ENCODE results near the gene KRTAP12-4. TPM values are rescaled to one million over a fixed set of nuclear protein-coding genes. Genes with fewer than 3 reads are reported as not detected.

The KRTAP12-4 gene
- total and polyA plus RNA-seq, 2 experiments from 2014 or later = not detected

DNA sequence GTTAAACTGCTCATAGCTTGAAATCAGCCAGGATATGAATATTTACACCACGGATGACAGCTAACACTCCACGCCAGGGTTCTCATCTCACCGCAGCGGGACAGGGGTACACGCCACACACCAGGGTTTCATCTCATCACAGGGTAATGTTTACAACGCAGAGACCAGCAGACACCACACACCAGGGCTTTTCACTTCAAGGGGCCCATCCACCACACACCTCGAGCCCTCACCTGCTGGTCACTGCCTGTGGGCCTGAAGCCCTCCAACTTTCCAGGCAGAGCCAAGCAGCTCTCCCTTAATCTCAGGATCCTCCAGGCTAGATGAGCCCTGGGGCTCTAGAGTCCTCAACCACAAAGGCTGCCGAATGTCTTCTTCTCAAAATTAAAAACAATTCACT, 41.2 kb upstream of the KRTAP12-4 start:
- H3K4me1 ChIP-seq (ENCODE audit: insufficient read depth) = no peaks in the 10 kb centered on the region
- peaks cover 45% of the 10 kb centered on the region for H3K27me3 ChIP-seq (replicated peaks; ENCODE audit: insufficient read depth)
- H3K9ac ChIP-seq = no peak overlapping the region
- 39 to 43% methylated on average over 8 of the region's 8 CpGs for WGBS, 2 experiments (ENCODE audit: low coverage in 1 of 2, low lambda C conversion rate in 2 of 2, missing lambda C conversion rate in 2 of 2)
- H3K27ac ChIP-seq = no peak overlapping the region
- H3F3A ChIP-seq (ENCODE audit: insufficient read depth) = no peaks in the 10 kb centered on the region
- in situ Hi-C loops (cut with MboI) = no loop called here
- no peak overlapping the region for H3K4me3 ChIP-seq
- H2AFZ ChIP-seq = no peak overlapping the region
- H3K36me3 ChIP-seq (ENCODE audit: low read depth) = no peaks in the 10 kb centered on the region
- DNase-seq = no peak
- no peaks in the 10 kb centered on the region for H4K20me1 ChIP-seq (ENCODE audit: insufficient read depth)
- no peaks in the 10 kb centered on the region for H3K9me2 ChIP-seq (ENCODE audit: insufficient read depth)
- no peaks in the 10 kb centered on the region for H3K9me3 ChIP-seq (ENCODE audit: low read depth)
- no peak overlapping the region for H3K4me2 ChIP-seq (ENCODE audit: unreplicated experiment)
- H3K79me2 ChIP-seq (ENCODE audit: insufficient read depth) = no peaks in the 10 kb centered on the region
- no peak for TF ChIP-seq EZH2phosphoT487 (IDR thresholded peaks at IDR 0.05; ENCODE audit: insufficient read depth, low read depth)
- TF ChIP-seq EZH2 (IDR thresholded peaks at IDR 0.05; ENCODE audit: insufficient read depth, poor library complexity, severe bottlenecking) = no peak

GRCh38 chr21:44695184-44695583, 40.7 kb upstream of the KRTAP12-4 start:
- no peak overlapping the region for H3K4me3 ChIP-seq
- peaks cover 42% of the 10 kb centered on the region for H3K27me3 ChIP-seq (replicated peaks; ENCODE audit: insufficient read depth)
- H3K27ac ChIP-seq = no peak overlapping the region
- no peaks in the 10 kb centered on the region for H4K20me1 ChIP-seq (ENCODE audit: insufficient read depth)
- H3K4me2 ChIP-seq (ENCODE audit: unreplicated experiment) = no peak overlapping the region
- in situ Hi-C loops (cut with MboI) = no loop called here
- DNase-seq = no peak
- H3K79me2 ChIP-seq (ENCODE audit: insufficient read depth) = no peaks in the 10 kb centered on the region
- no peaks in the 10 kb centered on the region for H3K36me3 ChIP-seq (ENCODE audit: low read depth)
- 27 to 31% methylated on average over 8 of the region's 8 CpGs for WGBS, 2 experiments (ENCODE audit: low coverage in 1 of 2, low lambda C conversion rate in 2 of 2, missing lambda C conversion rate in 2 of 2)
- H3K4me1 ChIP-seq (ENCODE audit: insufficient read depth) = no peaks in the 10 kb centered on the region
- no peaks in the 10 kb centered on the region for H3K9me3 ChIP-seq (ENCODE audit: low read depth)
- no peak for TF ChIP-seq EZH2phosphoT487 (IDR thresholded peaks at IDR 0.05; ENCODE audit: insufficient read depth, low read depth)
- TF ChIP-seq EZH2 (IDR thresholded peaks at IDR 0.05; ENCODE audit: insufficient read depth, poor library complexity, severe bottlenecking) = no peak
- no peak overlapping the region for H3K9ac ChIP-seq
- H3K9me2 ChIP-seq (ENCODE audit: insufficient read depth) = no peaks in the 10 kb centered on the region
- no peak overlapping the region for H2AFZ ChIP-seq
- H3F3A ChIP-seq (ENCODE audit: insufficient read depth) = no peaks in the 10 kb centered on the region

- no peaks in the 10 kb centered on the region for H3K9me2 ChIP-seq (ENCODE audit: insufficient read depth)
- 44 to 52% methylated on average over 11 of the region's 11 CpGs for WGBS, 2 experiments (ENCODE audit: low coverage in 1 of 2, low lambda C conversion rate in 2 of 2, missing lambda C conversion rate in 2 of 2)
- no peak overlapping the region for H3K4me2 ChIP-seq (ENCODE audit: unreplicated experiment)
- no peak overlapping the region for H3K9ac ChIP-seq
- no peak overlapping the region for H3K27ac ChIP-seq
- H3K36me3 ChIP-seq (ENCODE audit: low read depth) = no peaks in the 10 kb centered on the region
- in situ Hi-C loops (cut with MboI) = no loop called here
- TF ChIP-seq EZH2phosphoT487 (IDR thresholded peaks at IDR 0.05; ENCODE audit: insufficient read depth, low read depth) (no peak), EZH2 (IDR thresholded peaks at IDR 0.05; ENCODE audit: insufficient read depth, poor library complexity, severe bottlenecking) (no peak)
- H3K27me3 ChIP-seq (replicated peaks; ENCODE audit: insufficient read depth) = peaks cover 42% of the 10 kb centered on the region
- H3K4me1 ChIP-seq (ENCODE audit: insufficient read depth) = no peaks in the 10 kb centered on the region
- H3K9me3 ChIP-seq (ENCODE audit: low read depth) = no peaks in the 10 kb centered on the region
- DNase-seq = no peak
- H4K20me1 ChIP-seq (ENCODE audit: insufficient read depth) = no peaks in the 10 kb centered on the region
- no peak overlapping the region for H2AFZ ChIP-seq
- H3F3A ChIP-seq (ENCODE audit: insufficient read depth) = no peaks in the 10 kb centered on the region
- no peak overlapping the region for H3K4me3 ChIP-seq
- no peaks in the 10 kb centered on the region for H3K79me2 ChIP-seq (ENCODE audit: insufficient read depth)
Measured at GRCh38 chr21:44694776-44695175, 40.3 kb upstream of the KRTAP12-4 start.

GRCh38 chr21:44692798-44693512, 38.5 kb upstream of the KRTAP12-4 start:
- Histone ChIP-seq H3K4me2 (ENCODE audit: unreplicated experiment) (no peak overlapping the region), H3K27ac (no peak overlapping the region), H3K79me2 (ENCODE audit: insufficient read depth) (no peaks in the 10 kb centered on the region), H3K36me3 (ENCODE audit: low read depth) (no peaks in the 10 kb centered on the region), H4K20me1 (ENCODE audit: insufficient read depth) (no peaks in the 10 kb centered on the region), H3K9me3 (ENCODE audit: low read depth) (no peaks in the 10 kb centered on the region), H2AFZ (no peak overlapping the region), H3K9ac (no peak overlapping the region), H3K4me1 (ENCODE audit: insufficient read depth) (no peaks in the 10 kb centered on the region), H3F3A (ENCODE audit: insufficient read depth) (no peaks in the 10 kb centered on the region), H3K4me3 (no peak overlapping the region), H3K27me3 (replicated peaks; ENCODE audit: insufficient read depth) (peaks cover 28% of the 10 kb centered on the region), H3K9me2 (ENCODE audit: insufficient read depth) (no peaks in the 10 kb centered on the region)
- in situ Hi-C loops (cut with MboI) = no loop called here
- no peak for DNase-seq
- TF ChIP-seq EZH2 (IDR thresholded peaks at IDR 0.05; ENCODE audit: insufficient read depth, poor library complexity, severe bottlenecking) (no peak), EZH2phosphoT487 (IDR thresholded peaks at IDR 0.05; ENCODE audit: insufficient read depth, low read depth) (no peak)
- 24 to 26% methylated on average over 2 of the region's 2 CpGs for WGBS, 2 experiments (ENCODE audit: low coverage in 1 of 2, low lambda C conversion rate in 2 of 2, missing lambda C conversion rate in 2 of 2)
